HG02970 (cell line): Measurements from ENCODE around the gene TRIM43B.
"Not testable (repeated sequence)": the region's sequence is repeated elsewhere in the genome, so short reads cannot be mapped to it uniquely, and the experiment has no call there.

Experiments used
- ATAC-seq: cut with Tn5 transposase; IDR thresholded peaks from one replicate; pipeline ENCODE4 v1.9.1; 2021; ENCODE audit warnings: mild to moderate bottlenecking, moderate library complexity, moderate number of reproducible peaks; ENCODE audit not compliant: unreplicated experiment, low FRiP score

Gene TRIM43B

DNA sequence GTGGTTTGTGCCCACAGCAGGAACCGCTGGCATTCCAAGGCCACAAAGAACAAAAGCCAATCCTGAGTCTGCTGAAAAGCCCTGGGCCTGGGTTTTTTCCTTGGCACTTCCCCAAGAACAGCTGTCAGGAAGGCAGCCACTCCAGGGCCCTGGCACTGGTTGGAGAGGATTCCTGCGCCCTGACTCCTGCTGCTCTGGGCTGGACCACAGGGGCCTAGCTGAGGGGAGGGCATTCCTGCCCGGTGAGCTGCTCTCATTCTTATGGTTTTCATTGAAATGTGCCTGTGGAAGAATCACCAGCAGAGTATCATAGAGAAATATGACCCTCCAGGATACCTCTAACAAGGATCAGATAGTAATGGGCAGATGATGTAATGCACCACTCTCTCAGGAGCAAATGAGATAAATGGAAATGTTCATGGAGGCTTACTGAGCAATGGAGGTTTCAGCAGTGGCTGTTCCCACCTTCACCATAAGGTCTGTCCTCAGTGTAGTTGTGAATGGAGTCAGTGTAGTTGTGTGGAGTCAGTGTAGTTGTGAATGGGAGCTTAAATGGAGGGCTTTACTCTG lies 50.0 kb downstream of the TRIM43B start:
- not testable (repeated sequence) for ATAC-seq

DNA sequence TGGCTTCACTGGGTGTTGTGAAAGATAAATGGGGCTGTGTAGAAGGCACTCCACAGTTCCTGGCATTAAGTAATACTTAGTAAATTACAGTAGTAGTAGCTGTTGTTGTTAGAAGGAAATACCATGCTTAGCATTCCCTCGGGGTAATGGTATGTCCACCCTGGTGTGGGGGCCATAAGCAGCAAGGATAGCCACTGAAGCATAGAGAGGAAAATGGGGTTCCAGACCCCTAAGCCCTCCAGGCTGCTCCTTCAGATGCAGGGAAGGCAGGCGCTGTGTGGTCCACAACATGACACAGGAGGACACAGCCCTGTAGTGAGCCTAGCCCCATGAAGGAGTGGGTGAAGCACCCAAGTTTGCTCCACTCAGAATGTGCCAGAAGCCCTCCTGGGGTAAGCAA lies 50.6 kb downstream of the TRIM43B start:
- ATAC-seq: not testable (repeated sequence)

GRCh38 chr2:95433373-95433772 lies 51.2 kb downstream of the TRIM43B start:
- ATAC-seq: not testable (repeated sequence)

GRCh38 chr2:95429748-95430467 lies 54.6 kb downstream of the TRIM43B start:
- ATAC-seq: not testable (repeated sequence)

DNA sequence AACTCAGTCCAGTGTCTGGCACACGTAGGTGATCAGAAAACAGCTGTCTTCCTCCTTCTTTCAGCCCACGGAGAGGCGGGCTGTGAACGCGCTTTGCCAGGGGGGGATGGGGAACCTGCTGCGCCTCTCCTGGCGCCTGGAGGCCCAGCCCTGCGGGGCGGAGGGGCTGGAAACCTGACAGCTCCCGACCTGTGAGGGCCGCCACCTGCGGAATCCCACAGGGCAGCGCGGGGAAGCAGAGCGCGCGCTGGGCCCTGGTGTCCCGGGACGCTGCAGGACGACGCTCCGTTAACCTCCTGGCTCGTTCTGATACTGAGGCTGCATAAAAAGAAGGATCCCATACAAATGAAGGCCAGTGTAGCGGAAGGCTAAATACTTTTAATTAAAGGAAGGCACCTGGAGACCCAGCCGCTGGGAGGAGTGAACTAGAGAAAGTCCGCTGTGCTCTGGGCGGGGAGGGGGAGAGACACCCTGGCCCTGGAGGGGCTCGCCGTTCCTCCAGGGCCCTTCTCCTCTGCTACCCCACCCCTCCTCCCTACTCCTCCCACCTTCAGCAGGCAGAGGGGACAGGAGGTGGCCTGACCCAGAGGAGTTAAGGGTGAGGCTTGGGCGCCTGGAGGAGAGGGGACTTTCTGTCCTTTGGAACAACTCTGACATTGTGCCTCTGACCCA lies 57.2 kb downstream of the TRIM43B start:
- ATAC-seq: not testable (repeated sequence)
